ENCODE measurements around the gene FBXO10.

GRCh38 chr9:37495571-37495970, 80.6 kb downstream of the FBXO10 start:
- TF ChIP-seq, protein P1, sequence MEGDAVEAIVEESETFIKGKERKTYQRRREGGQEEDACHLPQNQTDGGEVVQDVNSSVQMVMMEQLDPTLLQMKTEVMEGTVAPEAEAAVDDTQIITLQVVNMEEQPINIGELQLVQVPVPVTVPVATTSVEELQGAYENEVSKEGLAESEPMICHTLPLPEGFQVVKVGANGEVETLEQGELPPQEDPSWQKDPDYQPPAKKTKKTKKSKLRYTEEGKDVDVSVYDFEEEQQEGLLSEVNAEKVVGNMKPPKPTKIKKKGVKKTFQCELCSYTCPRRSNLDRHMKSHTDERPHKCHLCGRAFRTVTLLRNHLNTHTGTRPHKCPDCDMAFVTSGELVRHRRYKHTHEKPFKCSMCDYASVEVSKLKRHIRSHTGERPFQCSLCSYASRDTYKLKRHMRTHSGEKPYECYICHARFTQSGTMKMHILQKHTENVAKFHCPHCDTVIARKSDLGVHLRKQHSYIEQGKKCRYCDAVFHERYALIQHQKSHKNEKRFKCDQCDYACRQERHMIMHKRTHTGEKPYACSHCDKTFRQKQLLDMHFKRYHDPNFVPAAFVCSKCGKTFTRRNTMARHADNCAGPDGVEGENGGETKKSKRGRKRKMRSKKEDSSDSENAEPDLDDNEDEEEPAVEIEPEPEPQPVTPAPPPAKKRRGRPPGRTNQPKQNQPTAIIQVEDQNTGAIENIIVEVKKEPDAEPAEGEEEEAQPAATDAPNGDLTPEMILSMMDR (conservative IDR thresholded peaks at IDR 0.05 in 1 of 2, IDR thresholded peaks at IDR 0.05 in 1 of 2; ENCODE audit: low read depth in 1 of 2, low read length in 2 of 2) = no peak
- TF ChIP-seq EZH2 (IDR thresholded peaks at IDR 0.05; ENCODE audit: low read length, missing control alignments) = no peak

Measured in fibroblast of lung (primary cell).